Stimulated activated naive CD4-positive, alpha-beta T cell (primary cell): Measurements from ENCODE around the gene RABEP2.
"Not testable (repeated sequence)": the region's sequence is repeated elsewhere in the genome, so short reads cannot be mapped to it uniquely, and the experiment has no call there.

Source experiments
- DNase-seq, 6 experiments: peaks; one replicate each; lab custom pipeline; 2025; lab: John Stamatoyannopoulos, UW

Gene RABEP2

DNA sequence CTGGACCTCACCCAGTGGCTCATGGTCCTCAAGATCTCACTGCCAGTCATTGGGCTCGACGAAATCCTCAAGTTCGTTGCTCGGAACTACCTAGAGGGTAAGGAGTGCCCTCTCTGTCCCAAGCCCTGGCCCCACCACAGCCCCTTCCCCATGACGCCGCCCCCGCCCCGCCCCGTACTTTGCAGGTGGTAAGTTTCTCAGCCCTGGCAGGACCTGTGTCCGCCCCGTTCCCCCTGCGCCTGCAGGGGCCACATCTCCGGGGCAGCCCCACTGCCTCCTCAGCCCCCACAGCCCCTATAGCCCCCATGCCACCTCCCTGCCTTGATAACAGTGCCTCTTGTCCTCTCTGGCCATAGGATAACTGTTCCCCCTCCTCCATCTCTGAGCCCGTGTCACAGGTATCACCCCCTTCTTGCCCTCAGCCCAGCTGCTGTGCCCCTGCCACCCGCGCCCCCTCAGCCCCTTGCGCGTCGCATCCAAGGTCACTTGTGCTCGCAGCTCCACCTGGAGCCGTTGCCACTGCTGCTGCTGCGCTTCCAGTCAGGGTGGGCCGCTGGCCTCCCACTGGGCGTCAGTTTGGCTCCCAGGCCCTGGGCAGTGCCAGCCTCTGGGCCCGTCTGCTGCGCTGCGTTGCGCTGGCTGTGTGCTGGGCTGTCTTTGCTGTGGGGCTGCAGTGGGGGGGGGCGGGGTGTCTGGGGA is 21.5 kb downstream of the RABEP2 start:
- no peak for DNase-seq

DNA sequence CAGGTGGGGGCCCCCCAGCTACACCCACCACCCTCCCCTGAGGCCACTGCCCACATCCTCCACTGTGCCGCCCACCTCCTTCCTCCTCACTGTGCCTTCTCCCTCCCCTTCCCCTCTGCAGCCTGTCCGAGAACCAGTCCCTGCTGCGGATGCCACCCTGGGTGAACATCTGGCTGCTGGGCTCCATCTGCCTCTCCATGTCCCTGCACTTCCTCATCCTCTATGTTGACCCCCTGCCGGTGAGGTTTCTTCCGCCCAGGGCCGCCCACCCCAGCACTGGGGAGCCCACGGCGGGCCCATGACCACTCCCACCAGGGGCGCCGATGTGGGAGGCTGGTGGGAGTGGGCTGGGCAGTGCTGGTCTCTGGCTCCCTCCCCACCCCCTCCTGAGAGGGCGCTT is 22.1 kb downstream of the RABEP2 start:
- no peak for DNase-seq

DNA sequence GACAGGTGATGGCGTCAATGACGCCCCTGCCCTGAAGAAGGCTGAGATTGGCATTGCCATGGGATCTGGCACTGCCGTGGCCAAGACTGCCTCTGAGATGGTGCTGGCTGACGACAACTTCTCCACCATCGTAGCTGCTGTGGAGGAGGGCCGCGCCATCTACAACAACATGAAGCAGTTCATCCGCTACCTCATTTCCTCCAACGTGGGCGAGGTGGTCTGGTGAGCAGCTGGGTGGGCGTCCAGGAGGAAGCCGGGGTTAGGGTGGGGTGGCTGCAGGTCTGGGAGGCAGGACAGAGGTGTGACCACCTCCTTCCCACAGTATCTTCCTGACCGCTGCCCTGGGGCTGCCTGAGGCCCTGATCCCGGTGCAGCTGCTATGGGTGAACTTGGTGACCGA is 23.2 kb downstream of the RABEP2 start:
- no peak for DNase-seq

DNA sequence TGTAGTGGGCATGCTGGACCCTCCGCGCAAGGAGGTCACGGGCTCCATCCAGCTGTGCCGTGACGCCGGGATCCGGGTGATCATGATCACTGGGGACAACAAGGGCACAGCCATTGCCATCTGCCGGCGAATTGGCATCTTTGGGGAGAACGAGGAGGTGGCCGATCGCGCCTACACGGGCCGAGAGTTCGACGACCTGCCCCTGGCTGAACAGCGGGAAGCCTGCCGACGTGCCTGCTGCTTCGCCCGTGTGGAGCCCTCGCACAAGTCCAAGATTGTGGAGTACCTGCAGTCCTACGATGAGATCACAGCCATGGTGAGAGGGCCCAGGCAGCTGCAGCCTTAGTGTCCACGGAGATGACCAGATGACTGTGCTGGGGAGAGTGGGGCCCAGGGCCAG is 24.4 kb downstream of the RABEP2 start:
- no peak for DNase-seq

DNA sequence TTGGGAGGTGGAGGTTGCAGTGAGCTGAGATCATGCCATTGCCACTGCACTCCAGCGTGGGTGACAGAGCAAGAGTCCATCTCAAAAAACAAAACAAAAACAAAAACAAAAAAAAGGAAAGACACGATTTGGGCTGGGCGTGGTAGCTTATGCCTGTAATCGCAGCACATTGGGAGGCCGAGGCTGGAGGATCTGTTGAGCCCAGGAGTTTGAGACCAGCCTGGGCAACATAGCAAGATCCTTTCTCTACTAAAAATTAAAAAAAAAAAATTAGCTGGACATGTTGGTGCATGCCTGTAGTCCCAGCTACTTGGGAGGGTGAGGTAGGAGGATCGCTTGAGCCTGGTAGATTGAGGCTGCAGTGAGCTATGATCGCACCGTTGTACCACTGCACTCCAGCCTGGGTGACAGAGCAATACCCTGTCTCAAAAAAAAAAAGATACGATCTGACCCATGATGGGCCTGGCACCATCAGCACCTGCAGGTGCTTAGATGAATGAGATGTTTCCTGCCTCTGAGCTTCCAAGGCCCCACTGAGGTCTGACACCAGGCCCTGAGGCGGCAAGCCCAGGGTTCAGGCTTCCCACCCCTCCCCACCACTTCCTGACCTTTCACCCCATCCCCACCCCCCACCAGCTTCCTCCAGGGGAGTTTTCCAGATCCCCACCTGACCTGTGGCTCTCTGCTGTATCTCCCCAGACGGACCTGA is 25.0 kb downstream of the RABEP2 start:
- no peak for DNase-seq

DNA sequence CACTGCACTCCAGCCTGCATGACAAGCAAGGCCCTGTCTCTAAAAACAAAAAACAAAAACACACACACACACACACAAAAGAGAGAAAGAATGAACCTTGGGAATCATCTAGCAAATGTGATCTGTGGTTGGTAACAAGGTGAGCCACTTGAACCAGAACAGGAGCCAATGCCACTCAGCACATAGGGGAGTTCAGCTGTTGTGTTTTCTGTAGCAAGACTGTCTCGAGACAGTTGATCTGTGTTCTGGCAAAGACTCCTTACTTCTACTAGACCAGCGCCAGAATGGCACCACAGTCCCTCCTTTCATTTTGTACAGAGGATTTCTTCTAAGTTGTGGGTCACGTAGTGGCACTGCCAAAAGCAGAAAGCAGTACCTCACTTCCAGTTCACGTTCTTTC is 26.1 kb downstream of the RABEP2 start:
- no peak for DNase-seq

DNA sequence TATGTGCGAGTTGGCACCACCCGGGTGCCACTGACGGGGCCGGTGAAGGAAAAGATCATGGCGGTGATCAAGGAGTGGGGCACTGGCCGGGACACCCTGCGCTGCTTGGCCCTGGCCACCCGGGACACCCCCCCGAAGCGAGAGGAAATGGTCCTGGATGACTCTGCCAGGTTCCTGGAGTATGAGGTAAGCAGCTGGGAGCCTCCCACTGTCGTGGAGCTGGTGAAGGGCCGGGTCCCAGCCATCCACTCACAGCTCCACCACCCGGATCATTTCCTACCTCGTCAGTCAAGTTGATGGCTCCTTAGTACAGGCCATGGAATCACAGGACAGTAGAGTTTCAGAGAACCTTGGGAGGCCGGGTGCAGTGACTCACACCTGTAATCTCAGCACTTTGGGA is 26.8 kb downstream of the RABEP2 start:
- no peak for DNase-seq

DNA sequence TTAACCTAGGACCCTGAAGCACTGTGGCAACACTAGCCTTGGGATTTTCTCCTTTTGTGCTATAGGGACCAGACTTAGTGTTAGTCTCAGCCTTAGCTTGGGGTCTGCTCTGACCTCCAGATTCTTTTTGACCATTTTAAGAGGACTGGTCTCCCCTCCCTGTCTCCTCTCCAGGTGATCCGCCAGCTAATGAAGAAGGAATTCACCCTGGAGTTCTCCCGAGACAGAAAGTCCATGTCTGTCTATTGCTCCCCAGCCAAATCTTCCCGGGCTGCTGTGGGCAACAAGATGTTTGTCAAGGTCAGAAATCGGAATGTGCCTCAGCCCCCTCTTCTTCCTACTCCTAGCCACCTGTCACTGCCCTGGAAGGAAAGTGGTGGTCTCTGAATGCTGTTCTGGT is 27.2 kb downstream of the RABEP2 start:
- DNase-seq = no peak

DNA sequence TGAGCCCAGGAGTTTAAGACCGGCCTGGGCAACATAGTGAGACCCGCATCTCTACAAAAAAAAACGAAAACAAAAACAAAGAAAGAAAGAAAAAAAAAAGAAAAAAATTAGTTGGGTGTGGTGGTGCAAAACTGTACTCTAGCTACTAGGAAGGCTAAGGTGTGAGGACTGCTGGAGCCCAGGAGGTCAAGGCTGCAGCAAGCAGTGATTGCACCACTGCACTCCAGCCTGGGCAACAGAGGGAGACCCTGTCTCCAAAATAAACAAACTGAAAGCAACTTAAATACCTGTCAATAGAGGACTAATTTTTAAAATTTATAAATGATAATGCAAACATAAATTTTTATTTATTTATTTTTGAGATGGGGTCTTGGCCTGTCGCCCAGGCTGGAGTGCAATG is 29.4 kb downstream of the RABEP2 start:
- no peak for DNase-seq

DNA sequence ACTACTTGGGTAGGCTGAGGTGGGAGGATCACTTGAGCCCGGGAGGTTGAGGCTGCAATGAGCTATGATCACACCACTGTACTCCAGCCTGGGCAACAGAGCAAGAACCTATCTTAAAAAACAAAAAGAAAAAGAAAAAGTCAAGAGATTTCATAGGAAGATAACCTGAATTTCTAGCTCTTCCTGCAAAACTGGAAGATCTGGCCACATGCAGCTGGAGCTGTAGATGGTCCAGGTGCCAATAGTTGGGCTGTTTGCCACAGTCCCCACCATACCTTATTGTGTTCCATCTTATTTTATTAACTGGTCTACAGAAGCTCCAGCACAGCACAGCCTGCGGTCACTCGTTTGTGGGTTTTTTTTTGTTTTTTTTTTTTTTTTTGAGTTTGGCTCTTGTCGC is 31.7 kb downstream of the RABEP2 start:
- no peak for DNase-seq

DNA sequence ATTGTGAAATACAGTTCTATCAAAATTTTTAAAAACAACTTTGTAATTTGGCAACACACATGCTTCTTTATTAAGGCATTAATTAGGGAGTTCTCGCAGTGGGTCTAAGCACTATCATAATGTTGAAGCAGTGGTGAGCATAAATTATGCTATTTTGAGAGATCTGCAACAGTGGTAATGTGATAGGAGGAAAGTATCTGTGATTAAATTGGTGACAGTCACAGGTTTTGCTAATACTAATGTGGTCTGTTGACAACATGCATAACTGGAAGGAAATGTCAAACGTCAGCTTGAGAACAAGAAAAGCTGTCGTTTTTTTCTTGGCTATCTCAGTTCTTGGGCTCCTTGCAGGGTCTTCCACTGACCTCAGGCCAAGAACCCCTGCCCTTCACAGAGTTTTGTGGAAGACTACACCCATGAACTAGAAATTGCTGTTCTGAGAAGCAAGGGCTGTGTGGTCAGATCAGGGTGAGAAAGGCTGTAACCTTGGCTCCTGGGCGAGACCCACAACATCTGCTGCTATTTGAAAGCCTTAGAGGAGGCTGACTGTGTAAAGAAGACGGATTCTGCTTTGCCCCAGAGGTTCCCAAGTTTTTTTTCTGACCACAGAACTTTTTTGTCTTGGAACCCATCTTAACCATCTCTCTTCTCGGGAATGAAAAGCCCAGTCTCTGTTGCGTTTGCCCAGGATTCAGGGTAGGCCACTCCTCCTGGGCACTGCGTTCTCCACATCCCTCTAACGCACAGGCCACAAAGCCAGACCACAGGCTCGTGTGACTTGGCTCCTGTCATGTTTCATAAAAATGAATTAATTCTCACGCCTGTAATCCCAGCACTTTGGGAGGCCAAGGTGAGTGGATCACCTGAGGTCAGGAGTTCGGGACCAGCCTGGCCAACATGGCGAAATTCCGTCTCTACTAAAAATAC is 32.8 kb downstream of the RABEP2 start:
- DNase-seq = no peak

DNA sequence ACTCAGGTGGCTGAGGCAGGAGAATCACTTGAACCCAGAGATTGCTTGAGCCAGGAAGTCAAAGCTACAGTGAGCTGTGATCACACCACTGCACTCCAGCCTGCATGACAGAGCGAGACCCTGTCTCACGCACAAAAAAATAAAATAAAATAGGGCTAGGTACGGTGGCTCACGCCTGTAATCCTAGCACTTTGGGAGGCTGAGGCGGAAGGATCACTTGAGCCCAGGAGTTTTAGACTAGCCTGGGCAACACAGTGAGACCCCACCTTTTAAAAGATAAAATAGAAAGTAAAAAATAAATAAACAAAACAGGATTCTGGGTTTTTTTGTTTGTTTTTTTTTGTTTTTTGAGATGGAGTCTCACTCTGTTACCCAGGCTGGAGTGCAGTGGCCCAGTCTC is 34.7 kb downstream of the RABEP2 start:
- not testable (repeated sequence) for DNase-seq

DNA sequence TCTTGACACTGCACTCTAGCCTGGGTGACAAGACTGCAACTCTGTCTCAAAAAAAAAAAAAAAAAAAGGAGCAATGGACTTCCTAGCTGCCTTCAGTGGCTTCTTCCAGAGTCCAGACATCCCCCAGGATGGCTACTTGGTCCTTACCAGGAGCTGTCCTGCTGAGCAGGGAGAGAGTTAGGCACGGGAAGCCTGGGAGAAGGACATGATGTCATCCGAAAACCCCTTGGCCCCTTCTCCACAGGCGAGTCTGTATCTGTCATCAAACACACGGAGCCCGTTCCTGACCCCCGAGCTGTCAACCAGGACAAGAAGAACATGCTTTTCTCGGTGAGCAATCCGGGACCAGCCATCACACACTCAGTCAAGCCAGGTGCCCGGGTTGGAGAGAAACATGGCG is 38.1 kb downstream of the RABEP2 start:
- DNase-seq = no peak

DNA sequence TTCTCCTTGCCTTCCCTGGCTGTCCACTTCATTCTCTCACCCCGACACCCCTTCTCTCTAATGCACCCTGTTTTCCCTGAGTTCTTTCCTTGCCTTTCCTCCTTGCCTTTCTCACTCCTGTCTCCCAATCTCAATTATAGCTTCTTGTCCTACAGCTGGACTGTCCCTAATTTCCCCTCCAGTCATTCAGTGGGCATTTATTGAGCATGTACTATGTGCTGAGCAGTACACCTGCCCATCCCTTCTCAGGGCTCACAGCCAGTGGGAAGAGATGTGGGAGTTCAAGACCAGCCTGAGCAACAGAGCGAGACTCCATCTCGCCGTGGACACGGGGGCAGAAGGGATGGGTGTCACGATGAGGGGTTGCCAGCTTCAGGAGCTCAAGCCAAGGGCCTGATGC is 41.0 kb downstream of the RABEP2 start:
- DNase-seq = no peak

DNA sequence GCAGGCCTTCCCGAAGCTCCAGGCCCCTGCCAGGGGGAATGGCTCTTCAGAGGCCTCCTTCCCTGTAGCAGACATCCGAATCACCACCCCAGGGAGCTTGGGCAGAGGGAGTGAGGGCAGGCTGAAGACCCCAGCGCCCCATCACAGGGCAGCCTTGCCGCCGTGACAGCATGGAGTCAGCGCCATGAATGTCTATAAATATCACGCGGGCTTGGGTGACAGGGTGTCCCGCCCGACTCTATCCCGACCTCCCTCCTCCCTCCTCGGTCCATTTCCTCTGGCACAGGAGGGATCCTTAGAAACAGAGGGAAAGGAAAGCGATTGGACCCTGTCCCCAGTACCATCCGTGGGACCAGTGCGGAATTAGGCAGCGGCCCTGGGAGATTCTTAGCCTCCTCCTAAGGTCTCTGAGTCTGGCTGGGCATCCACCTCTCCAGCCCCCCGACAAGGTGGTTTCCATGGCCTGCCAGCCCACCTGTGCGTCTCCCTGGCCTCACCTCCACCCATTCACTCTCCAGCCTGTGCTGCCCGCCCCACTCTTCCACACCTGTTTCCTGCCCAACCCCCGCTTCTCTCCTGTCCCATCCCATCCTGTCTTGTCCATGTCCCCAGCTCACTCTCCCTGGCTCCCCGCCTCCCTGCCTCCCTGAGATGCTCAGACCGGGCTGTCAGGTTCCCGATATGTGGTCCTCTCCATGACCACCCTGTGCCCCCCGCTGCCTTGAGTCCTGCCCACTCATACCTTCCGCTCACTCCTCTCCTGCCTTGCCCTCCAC is 41.6 kb downstream of the RABEP2 start:
- no peak for DNase-seq

DNA sequence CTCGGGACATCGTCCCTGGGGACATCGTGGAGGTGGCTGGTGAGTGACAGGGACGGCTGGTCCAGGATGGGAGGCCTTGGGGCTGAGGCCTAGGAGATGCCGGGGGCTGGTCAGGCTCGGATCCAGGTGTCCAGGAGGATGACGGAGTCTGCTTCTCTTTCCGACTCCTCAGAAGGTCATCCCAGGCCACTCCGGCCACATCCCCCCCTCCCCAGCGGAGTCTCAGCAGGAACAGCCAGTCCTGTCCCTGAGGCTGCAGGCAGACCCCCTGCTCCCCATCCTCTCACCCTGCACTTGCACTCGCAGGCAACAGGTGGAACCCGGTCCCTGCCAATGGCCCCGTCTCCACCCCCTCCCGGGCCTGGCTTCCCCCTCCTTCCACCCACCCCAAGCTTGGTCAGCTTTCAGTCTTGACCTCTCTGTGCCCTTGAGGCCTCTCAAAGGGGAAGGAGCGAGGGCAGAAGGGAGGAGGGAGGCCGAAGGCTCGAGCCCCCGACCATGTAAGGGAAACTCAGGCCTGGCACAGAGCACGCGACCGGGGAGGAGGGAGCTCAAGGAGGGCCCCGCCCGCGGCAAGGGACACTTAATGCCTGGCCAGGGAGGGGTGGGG is 42.4 kb downstream of the RABEP2 start:
- no peak for DNase-seq

DNA sequence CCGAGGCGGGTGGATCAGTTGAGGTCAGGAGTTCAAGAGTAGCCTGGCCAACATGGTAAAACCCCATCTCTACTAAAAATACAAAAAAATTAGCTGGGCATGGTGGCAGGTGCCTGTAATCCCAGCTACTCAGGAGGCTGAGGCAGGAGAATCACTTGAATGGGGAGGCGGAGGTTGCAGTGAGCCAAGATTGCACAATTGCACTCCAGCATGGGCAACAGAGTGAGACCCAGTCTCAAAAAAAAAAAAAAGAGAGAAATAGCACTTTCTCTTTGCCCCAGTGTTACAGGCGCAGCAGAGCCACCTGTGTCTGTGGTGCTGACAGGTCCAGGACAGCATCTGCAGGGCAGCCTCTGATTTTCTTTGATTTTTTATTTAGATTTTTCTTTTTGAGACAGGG is 43.5 kb downstream of the RABEP2 start:
- not testable (repeated sequence) for DNase-seq

DNA sequence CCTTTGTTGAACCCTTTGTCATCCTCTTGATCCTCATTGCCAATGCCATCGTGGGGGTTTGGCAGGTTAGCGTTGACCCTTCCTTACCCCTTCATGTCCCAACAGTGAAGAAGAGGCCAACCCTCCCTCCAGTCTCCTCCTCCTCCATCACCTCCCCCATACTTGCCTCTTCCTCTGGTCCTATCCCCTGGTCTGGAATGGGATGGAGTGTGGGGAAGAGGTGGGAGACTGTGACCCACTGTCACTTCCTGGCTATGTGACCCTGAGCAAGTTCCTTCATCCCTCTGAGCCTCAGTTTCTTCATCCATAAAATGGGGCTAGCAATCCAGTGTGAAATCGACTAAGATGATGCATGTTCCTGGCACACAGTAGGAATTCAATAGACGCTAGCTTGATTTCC is 44.1 kb downstream of the RABEP2 start:
- no peak for DNase-seq

DNA sequence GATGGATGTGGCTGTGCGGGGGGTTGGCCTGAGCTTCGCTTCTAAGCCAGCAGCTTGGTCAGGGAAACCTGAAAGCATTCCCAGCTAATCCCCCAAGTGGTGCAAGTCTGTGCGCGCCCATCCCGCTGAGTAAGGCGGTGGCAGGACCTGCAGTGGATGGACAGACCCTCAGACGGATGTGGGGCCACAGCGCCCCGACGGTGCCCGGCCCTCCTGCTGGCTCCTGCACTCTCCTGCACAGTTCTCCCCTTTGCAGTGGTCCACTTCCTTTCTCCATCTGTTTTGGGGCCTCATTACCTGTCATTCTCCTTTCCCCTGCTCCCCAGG is 44.5 kb downstream of the RABEP2 start:
- DNase-seq = no peak

DNA sequence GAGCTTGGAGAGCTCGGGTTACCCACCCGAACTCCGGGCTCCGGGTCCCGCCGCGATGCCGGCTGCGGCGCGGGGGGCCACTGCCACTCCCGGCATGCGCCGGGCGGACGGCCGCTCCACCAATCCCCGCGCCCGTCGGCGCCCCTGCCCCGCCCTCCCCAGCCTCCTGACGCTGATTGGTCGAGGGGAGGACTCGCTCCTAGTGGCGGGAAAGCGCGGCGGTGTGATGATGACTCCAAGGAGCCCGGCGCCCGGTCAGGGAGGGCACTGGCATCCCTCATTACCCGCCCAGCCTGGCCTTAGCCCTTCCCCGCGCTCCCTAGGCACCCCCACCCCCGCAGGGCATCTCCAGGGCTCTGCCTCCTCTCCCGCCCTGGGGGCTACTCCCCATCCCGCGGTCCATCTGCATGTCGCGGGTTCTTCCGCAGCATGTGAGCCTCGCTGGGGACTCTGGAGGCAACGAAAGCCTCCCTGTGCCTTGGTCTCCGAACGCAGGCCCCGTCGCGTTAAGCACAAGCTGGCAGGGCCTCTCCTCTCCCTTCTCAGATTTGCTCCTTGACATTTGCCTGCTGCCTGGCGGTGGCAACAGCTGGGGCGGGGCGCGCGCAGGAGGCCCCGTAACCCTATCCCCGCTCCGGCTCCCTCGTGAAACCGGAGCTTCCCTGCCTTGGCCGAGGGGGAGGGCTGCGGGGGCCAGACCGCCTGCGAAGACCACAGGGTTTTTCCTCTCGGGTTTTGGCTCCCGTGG is 45.0 kb downstream of the RABEP2 start:
- DNase-seq = peak; percentile 76 to 87 (median 85)

DNA sequence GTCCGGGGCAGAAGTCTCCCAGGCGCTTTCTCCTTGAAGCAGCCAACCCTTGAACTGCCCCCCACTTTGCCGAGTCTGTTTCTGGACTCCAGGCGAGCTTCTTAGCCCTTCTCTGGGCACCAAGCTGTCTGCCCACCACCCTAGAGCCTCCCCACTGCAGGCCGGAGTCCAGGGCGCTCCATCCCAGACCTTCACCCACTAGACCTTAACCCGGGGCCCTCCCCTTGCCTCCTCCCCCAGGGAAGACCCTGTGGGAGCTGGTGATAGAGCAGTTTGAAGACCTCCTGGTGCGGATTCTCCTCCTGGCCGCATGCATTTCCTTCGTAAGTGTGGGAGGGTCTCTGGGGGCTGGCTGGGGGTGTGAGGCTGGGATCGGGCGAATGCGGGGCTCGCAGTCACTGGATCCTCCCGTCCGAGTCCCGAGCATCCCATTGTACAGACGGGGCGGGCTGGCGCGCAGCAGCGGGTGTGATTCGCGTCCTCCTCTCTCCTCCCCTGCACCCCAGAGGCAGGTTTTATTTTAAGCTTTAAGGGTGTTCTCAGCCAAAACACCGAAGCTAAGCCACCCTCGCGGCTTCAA is 45.7 kb downstream of the RABEP2 start:
- DNase-seq = no peak
